Measurements from ENCODE around the gene PLGLB1.
"Not testable (repeated sequence)": the region's sequence is repeated elsewhere in the genome, so short reads cannot be mapped to it uniquely, and the experiment has no call there.

DNA sequence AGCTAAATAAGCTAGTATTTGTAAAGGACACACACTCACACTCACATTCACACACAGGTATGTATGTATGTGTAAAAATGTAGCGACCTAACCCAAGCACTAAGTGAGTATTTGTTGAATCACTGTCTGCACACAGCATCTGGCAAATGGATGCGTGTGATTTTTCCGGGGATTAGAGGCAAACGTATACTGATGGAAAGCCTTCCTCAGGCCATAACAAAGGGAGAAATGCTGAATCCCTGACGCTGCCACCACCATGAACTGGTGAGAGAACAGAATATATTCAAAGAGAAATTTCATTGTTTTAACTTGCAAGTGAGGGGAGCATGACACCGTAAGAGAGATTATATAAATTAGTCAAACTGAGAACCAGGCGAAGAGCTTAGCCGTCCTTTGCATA is 601 bp downstream of the PLGLB1 start:
- TF ChIP-seq, protein P1, sequence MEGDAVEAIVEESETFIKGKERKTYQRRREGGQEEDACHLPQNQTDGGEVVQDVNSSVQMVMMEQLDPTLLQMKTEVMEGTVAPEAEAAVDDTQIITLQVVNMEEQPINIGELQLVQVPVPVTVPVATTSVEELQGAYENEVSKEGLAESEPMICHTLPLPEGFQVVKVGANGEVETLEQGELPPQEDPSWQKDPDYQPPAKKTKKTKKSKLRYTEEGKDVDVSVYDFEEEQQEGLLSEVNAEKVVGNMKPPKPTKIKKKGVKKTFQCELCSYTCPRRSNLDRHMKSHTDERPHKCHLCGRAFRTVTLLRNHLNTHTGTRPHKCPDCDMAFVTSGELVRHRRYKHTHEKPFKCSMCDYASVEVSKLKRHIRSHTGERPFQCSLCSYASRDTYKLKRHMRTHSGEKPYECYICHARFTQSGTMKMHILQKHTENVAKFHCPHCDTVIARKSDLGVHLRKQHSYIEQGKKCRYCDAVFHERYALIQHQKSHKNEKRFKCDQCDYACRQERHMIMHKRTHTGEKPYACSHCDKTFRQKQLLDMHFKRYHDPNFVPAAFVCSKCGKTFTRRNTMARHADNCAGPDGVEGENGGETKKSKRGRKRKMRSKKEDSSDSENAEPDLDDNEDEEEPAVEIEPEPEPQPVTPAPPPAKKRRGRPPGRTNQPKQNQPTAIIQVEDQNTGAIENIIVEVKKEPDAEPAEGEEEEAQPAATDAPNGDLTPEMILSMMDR (IDR thresholded peaks at IDR 0.05): not testable (repeated sequence)
- TF ChIP-seq POLR2AphosphoS5, TCF7L2 (IDR thresholded peaks at IDR 0.05; ENCODE audit: low read depth, low read length): not testable (repeated sequence)
